B cell (primary cell): ENCODE results near the gene HMGXB3. TPM values are rescaled to one million over a fixed set of nuclear protein-coding genes. Genes with fewer than 3 reads are reported as not detected.

Experiments used
- ATAC-seq: fragments of 200-7000 bp; cut with Tn5 transposase; one replicate; pipeline ENCODE4 v1.10.0; 2021; ENCODE audit warnings: low read depth, mild to moderate bottlenecking, moderate number of reproducible peaks, moderate library complexity
- CTCF ChIA-PET: fragments of 350-600 bp; sonication (Branson Sonifier 250); formaldehyde crosslinking; loops from one replicate; lab custom pipeline; 2021; ENCODE audit warnings: antibody characterized with exemption, inconsistent platforms; lab: Charles Lee
- POLR2A ChIA-PET: fragments of 350-600 bp; sonication (Branson Sonifier 250); formaldehyde crosslinking; loops from one replicate; lab custom pipeline; 2021; ENCODE audit warnings: antibody characterized with exemption; lab: Charles Lee
- DNase-seq: peaks from one replicate; pipeline ENCODE4 v3.0.0; 2013
- H2AFZ ChIP-seq: 2 replicates; pipeline ENCODE4 v1.6.1; 2012; ENCODE audit warnings: mild to moderate bottlenecking, low read depth, low read length; ENCODE audit not compliant: insufficient read depth, poor library complexity, severe bottlenecking
- H3K27ac ChIP-seq, 2 donors: 1 replicate in 1 of 2; 2 replicates in 1 of 2; pipeline ENCODE4 v1.5.1; 2012 to 2013; ENCODE audit warnings: low read length in 2 of 2, mild to moderate bottlenecking in 2 of 2, moderate library complexity in 1 of 2
- H3K27me3 ChIP-seq, 4 experiments: fragments of 200-600 bp in 1 of 4; sonication (generic) in 1 of 4; replicated peaks in 1 of 4; 1 replicate in 2 of 4; 2 replicates in 2 of 4; pipeline versions ENCODE4 v1.6.1 to v1.7.0; 2013 to 2016; ENCODE audit warnings: low read length in 3 of 4, mild to moderate bottlenecking in 2 of 4, mixed read lengths in 1 of 4, moderate library complexity in 1 of 4; ENCODE audit not compliant: insufficient read depth in 4 of 4, control insufficient read depth in 3 of 4; ENCODE audit errors: control extremely low read depth in 1 of 4
- H3K36me3 ChIP-seq, 2 experiments: replicated peaks in 1 of 2; 1 replicate in 1 of 2; 2 replicates in 1 of 2; pipeline versions ENCODE4 v1.6.1 to v1.7.1; 2013; ENCODE audit warnings: low read length in 1 of 2; ENCODE audit not compliant: insufficient read depth in 2 of 2, control insufficient read depth in 1 of 2; ENCODE audit errors: control extremely low read depth in 1 of 2, extremely low read depth in 1 of 2
- H3K4me1 ChIP-seq, 2 donors: fragments of 200-600 bp in 1 of 2; sonication (generic) in 1 of 2; 1 replicate in 1 of 2; 2 replicates in 1 of 2; pipeline versions ENCODE4 v1.5.1 to v1.6.1; 2013 to 2017; ENCODE audit warnings: low read length in 2 of 2; ENCODE audit not compliant: control insufficient read depth in 2 of 2, insufficient read depth in 2 of 2
- H3K4me2 ChIP-seq: replicated peaks from 2 replicates; pipeline ENCODE3; 2012; ENCODE audit warnings: mild to moderate bottlenecking, low read depth, low read length; ENCODE audit not compliant: poor library complexity, severe bottlenecking
- H3K4me3 ChIP-seq, 5 experiments: fragments of 200-600 bp in 1 of 5; sonication (generic) in 1 of 5; 1 replicate in 3 of 5; 2 replicates in 2 of 5; pipeline versions ENCODE4 v1.5.1 to v1.7.0; 2011 to 2016; ENCODE audit warnings: low read length in 4 of 5, mild to moderate bottlenecking in 4 of 5, low read depth in 2 of 5, control low read depth in 1 of 5, moderate library complexity in 1 of 5; ENCODE audit not compliant: insufficient read depth in 1 of 5; ENCODE audit errors: control extremely low read depth in 1 of 5, extremely low read depth in 1 of 5
- H3K79me2 ChIP-seq: fragments of 200-600 bp; sonication (generic); one replicate; pipeline ENCODE4 v1.6.0; 2016; ENCODE audit warnings: low read length; ENCODE audit not compliant: control insufficient read depth, insufficient read depth
- H3K9ac ChIP-seq: fragments of 200-600 bp; sonication (generic); 2 replicates; pipeline ENCODE4 v1.6.1; 2017; ENCODE audit warnings: mild to moderate bottlenecking, low read length, moderate library complexity
- H3K9me3 ChIP-seq, 3 donors: one replicate each; pipeline versions ENCODE4 v1.6.1 to v1.7.1; 2013; ENCODE audit warnings: low read length in 2 of 3; ENCODE audit not compliant: control insufficient read depth in 2 of 3, insufficient read depth in 1 of 3; ENCODE audit errors: control extremely low read depth in 1 of 3
- H4K20me1 ChIP-seq: 2 replicates; pipeline ENCODE4 v1.6.0; 2012; ENCODE audit warnings: mild to moderate bottlenecking, low read length; ENCODE audit not compliant: insufficient read depth, control insufficient read depth, poor library complexity, severe bottlenecking
- H3K27ac Mint-ChIP-seq: one replicate; pipeline ENCODE4 v1.8.0; 2021; ENCODE audit warnings: mixed read lengths
- H3K27me3 Mint-ChIP-seq: one replicate; pipeline ENCODE4 v1.8.0; 2021; ENCODE audit warnings: mixed read lengths
- H3K4me1 Mint-ChIP-seq: one replicate; pipeline ENCODE4 v1.8.0; 2021; ENCODE audit warnings: mixed read lengths
- H3K4me3 Mint-ChIP-seq: one replicate; pipeline ENCODE4 v1.8.0; 2021; ENCODE audit warnings: mixed read lengths
- H3K9me3 Mint-ChIP-seq: one replicate; pipeline ENCODE4 v1.8.0; 2022; ENCODE audit warnings: mixed read lengths; ENCODE audit not compliant: insufficient read depth
- CTCF ChIP-seq: fragments of 200-600 bp; IDR thresholded peaks from one replicate; pipeline ENCODE4 v1.8.0; 2022; ENCODE audit warnings: antibody characterized with exemption, mild to moderate bottlenecking
- EZH2 ChIP-seq: IDR thresholded peaks from 2 replicates; pipeline ENCODE4 v1.6.1; 2012; ENCODE audit warnings: borderline replicate concordance, low read depth, mild to moderate bottlenecking, moderate library complexity, low read length; ENCODE audit not compliant: insufficient read depth, poor library complexity, severe bottlenecking
- WGBS: methylation state at CpG from one replicate; pipeline ENCODE4 v1.1.5; 2013; ENCODE audit warnings: missing lambda C conversion rate; ENCODE audit not compliant: insufficient coverage; 5-methylcytosine and 5-hydroxymethylcytosine counted together
- intact Hi-C: fragments of 100-400 bp; cut with micrococcal nuclease; formaldehyde crosslinking; loops from one replicate; pipeline ENCODE4 v1.10.0; 2022
- polyA plus RNA-seq: library from polyadenylated mRNA; depleted of rRNA; stranded (reverse); fragments of >200 nt; gene quantifications from 2 replicates; pipeline ENCODE4 v1.2.3, GENCODE V29; 2012
- total RNA-seq, 2 donors: library from RNA; stranded (reverse); fragments of 120-200 nt in 1 of 2; gene quantifications; 1 replicate in 1 of 2; 2 replicates in 1 of 2; pipeline versions ENCODE4 v1.2.3 to v1.2.4, GENCODE V29; 2013 to 2022

Gene HMGXB3
- total and polyA plus RNA-seq, 2 donors (not counting 1 experiment from before 2014, with no cell fraction given) = 28.5 to 35.7 TPM

- POLR2A ChIA-PET = interaction anchor here (0.8 kb wide), 1 partner anchor 12 kb away, joined by 3 read pairs; no protein-coding TSS in a partner anchor
- no CpG with 5 or more reads among the region's 3 CpGs for WGBS
- Histone ChIP-seq H3K4me2 (no peak overlapping the region), H2AFZ (no peak overlapping the region), H3K4me3 (no peak overlapping the region), H3K4me1 (no peaks in the 10 kb centered on the region), H3K36me3 (peaks cover 0 to 14% of the 10 kb centered on the region in 2 experiments), H3K27me3 (no peaks in the 10 kb centered on the region), H3K27ac (no peak overlapping the region), H4K20me1 (no peaks in the 10 kb centered on the region), H3K79me2 (no peaks in the 10 kb centered on the region), H3K9ac (no peak overlapping the region), H3K9me3 (no peaks in the 10 kb centered on the region)
- Mint-ChIP-seq H3K27ac (no peak overlapping the region), H3K4me1 (no peaks in the 10 kb centered on the region), H3K9me3 (no peaks in the 10 kb centered on the region), H3K4me3 (no peak overlapping the region), H3K27me3 (no peaks in the 10 kb centered on the region)
- DNase-seq = no peak
- TF ChIP-seq CTCF (no peak), EZH2 (no peak)
- CTCF ChIA-PET = interaction anchor here (0.8 to 5.2 kb wide), 11 partner anchors 9 to 359 kb away, joined by 3 to 194 read pairs (median 6); partner anchors contain the start of gene PPARGC1B
- no peak for ATAC-seq
- intact Hi-C loops = loop anchor here (10.0 kb wide), 1 partner anchor 639 kb away; the partner anchor contains the start of gene PCYOX1L
Measured at GRCh38 chr5:149993471-149993870, 7.1 kb upstream of the HMGXB3 start.

- Histone ChIP-seq H4K20me1 (no peaks in the 10 kb centered on the region), H3K79me2 (no peaks in the 10 kb centered on the region), H3K4me2 (no peak overlapping the region), H3K9me3 (no peaks in the 10 kb centered on the region), H3K27me3 (no peaks in the 10 kb centered on the region), H3K27ac (no peak overlapping the region), H3K36me3 (peaks cover 0 to 14% of the 10 kb centered on the region in 2 experiments), H3K4me1 (peaks cover 5 to 8% of the 10 kb centered on the region in 2 donors), H3K9ac (no peak overlapping the region), H2AFZ (no peak overlapping the region), H3K4me3 (no peak overlapping the region)
- Mint-ChIP-seq H3K27ac (no peak overlapping the region), H3K4me3 (no peak overlapping the region), H3K9me3 (no peaks in the 10 kb centered on the region), H3K27me3 (no peaks in the 10 kb centered on the region), H3K4me1 (peaks cover 12% of the 10 kb centered on the region)
- ChIA-PET POLR2A (no interaction called here), CTCF (interaction anchor here (2.3 kb wide), 2 partner anchors 161 to 164 kb away, joined by 8 to 14 read pairs; no protein-coding TSS in a partner anchor)
- DNase-seq (no peak), ATAC-seq (no peak)
- WGBS = 100% methylated on average over 5 of the region's 14 CpGs
- intact Hi-C loops = loop anchor here (10.0 kb wide), 1 partner anchor 641 kb away; the partner anchor contains the start of gene PCYOX1L
- TF ChIP-seq EZH2 (no peak), CTCF (no peak)
Measured at GRCh38 chr5:149995385-149996204, 4.9 kb upstream of the HMGXB3 start.
